GM19467 (cell line): Measurements from ENCODE around the gene NME8.

Experiments
- ATAC-seq: cut with Tn5 transposase; IDR thresholded peaks from one replicate; pipeline ENCODE4 v1.9.1; 2021; ENCODE audit warnings: mild to moderate bottlenecking, moderate library complexity; ENCODE audit not compliant: unreplicated experiment

The NME8 gene

DNA sequence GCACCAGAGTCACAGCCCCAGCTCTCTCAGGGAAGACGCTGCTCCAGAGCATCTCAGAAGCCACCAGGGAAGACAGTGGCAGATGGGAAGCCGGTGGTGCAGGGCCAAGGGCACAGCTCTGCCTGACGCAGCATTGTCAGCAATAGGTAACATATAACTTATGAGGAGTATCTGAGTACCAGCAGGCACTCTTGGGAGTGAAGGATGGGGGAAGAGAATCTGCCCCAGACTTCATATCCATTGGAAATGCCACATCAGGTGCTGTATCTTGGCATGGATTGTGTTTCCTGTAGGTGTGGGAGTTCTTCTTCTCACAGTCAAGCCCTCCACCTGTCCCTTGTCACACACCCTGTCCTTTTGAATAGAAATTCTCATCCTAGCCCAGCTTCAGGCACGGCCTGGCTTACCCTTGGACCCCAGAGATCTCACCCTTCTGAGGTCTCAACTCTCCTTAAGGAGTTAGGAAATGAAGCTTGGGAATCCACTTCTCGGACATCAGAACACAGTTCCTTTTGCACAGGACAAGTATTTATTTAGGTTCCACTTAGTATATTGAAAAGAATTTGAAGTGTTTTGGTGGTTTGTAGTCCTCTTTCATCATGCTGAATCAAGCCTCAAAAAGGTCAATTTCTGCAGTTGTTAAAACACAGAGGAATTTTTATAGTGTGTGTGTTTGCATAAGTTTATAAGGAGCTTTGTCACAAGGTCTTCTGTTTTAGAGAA, 82.0 kb downstream of the NME8 start:
- no peak for ATAC-seq

DNA sequence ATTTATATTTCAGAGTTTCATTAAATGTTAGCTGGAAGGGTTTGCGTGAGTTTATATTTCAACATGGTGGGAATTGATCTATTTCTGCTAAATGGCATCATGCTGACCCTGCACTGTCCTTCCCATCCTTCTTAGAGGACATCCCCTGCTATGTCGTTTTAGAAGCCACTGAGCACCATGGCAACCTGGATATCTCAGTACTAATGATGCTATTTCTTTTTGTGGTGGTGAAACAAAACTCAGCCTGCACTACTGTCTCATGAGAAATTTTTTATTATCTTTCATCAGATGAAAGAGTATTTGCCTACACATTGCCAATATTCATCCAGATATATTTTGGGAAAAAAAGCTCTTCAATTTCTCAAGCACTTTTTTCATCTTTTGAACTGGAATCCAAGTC, 84.1 kb downstream of the NME8 start:
- ATAC-seq = no peak

DNA sequence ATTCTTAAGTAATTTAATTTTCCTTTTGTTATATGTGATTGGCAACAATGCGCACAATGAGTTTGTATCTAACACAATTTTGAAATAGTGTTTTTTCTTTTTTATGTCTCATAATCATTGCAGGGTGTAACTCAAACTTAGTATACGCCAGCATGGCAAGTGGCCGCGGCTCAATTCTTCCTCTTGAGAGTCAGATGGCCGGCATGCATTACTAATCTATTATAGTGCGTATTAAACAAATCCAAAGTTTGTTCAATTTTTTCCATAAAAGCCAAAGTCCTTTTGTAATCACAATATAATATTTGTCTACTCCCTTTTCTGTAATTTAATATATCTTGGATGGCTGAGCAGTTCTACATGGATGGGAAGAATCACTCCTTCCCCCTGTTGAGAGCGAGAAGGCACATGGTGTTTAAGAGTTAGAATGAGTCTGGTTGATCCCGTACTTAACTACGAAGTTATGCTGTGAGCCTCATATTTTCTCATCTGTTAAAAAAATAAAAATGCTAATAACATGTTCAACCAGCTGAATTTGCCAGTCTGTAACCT, 84.7 kb downstream of the NME8 start:
- no peak for ATAC-seq

- ATAC-seq = no peak
Measured at GRCh38 chr7:37942934-37943610, 94.7 kb downstream of the NME8 start.

DNA sequence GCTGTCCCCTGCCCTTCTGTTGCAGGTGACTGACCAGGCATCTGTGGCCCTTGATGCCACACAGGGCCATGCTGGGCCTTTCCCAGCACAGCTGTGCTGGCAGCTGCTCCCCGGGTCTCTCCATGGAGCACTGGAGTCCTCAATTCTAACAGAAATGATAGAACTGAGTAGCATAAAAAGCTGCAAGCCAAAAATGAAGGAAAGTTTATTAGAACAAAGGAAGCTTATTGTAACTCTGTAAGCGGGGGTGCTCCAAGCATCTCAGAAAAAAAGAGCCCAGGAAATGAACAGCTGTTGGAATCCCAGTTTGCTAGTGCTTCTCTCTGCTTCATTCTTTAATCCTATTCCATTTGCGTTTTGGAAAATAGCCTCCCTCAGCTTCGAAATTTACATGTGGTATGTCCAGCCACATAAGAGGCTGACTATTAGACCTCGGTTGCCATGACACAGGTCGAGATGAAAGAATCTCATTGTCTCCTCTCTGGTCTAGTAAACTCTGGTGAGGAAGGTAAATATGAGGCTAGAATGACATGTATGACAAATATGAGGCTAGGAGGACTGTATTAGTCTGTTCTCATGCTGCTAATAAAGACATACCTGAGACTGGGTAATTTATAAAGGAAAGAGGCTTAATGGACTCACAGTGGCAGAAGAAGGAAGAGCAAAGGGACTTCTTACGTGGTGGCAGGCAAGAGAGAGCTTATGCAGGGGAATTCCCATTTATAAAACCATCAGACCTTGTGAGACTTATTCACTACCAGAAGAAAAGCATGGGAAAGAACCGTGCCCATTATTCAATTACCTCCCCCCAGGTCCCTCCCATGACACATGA, 95.7 kb downstream of the NME8 start:
- no peak for ATAC-seq

GRCh38 chr7:37944737-37945054, 96.3 kb downstream of the NME8 start:
- no peak for ATAC-seq

DNA sequence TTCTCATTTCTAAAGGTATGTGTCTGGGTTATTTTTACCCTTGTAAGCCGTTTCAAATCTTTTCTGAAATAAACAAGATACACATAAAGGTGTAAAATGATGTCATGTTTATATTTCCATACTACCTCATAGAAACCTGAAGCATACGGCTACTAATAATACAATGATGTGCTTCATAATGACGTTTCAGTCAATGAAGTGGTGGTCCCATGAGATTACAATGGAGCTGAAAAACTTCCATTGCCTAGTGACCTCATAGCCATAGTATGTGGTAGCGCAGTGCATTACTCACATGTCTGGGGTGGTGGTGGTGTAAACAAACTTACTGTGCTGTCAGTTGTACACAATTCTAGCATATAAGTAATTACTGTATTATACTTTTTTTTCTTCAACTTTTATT, 96.9 kb downstream of the NME8 start:
- ATAC-seq = no peak

GRCh38 chr7:37947138-37947940, 98.9 kb downstream of the NME8 start:
- ATAC-seq = no peak

- no peak for ATAC-seq
Measured at GRCh38 chr7:37947941-37948210, 99.5 kb downstream of the NME8 start.
